Panc1 (cell line): ENCODE data around the gene CDK5RAP2.

ENCODE experiments used
- POLR2AphosphoS5 ChIP-seq: IDR thresholded peaks from 2 replicates; pipeline ENCODE4 v1.6.1; 2012; ENCODE audit warnings: mild to moderate bottlenecking, low read depth, low read length, moderate library complexity
- SIN3A ChIP-seq: IDR thresholded peaks from 2 replicates; pipeline ENCODE4 v1.6.1; 2012; ENCODE audit warnings: low read depth, mild to moderate bottlenecking, low read length, moderate library complexity, borderline replicate concordance; ENCODE audit not compliant: insufficient read depth
- TCF7L2 ChIP-seq: IDR thresholded peaks from 2 replicates; pipeline ENCODE4 v1.6.1; 2011; ENCODE audit warnings: mild to moderate bottlenecking, low read depth, low read length, inconsistent platforms
- TF ChIP-seq, protein P1 (sequence below): fragments of 450-650 bp; IDR thresholded peaks from 2 replicates; pipeline ENCODE4 v1.5.1; 2017; ENCODE audit warnings: mild to moderate bottlenecking
- TF ChIP-seq, protein P2 (sequence below), 2 experiments: IDR thresholded peaks; 2 replicates each; pipeline ENCODE4 v1.6.1; 2011 to 2012; ENCODE audit warnings: low read depth in 2 of 2, control low read depth in 1 of 2, low read length in 1 of 2, mild to moderate bottlenecking in 1 of 2, moderate library complexity in 1 of 2; ENCODE audit not compliant: insufficient read depth in 1 of 2

DNA sequence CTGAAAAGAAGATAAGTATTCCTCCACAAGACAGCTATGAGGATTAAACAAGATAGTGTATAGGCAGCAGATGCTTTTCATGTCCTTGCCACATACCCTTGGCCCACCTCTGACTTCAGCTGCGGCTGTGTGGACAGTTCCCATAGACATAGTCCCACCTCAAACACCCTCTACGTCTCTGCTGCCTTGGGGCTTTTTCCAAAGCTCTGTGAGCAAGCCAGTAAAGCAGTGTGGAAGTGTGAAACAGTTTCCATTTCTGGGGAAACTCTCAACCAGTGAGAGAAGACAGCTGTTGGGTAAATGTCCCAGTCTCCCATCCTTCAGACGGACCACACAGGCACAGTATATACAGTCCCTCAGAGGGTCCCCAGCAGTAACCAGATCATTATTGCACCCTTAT lies 125.5 kb downstream of the CDK5RAP2 start:
- TF ChIP-seq, protein P1, sequence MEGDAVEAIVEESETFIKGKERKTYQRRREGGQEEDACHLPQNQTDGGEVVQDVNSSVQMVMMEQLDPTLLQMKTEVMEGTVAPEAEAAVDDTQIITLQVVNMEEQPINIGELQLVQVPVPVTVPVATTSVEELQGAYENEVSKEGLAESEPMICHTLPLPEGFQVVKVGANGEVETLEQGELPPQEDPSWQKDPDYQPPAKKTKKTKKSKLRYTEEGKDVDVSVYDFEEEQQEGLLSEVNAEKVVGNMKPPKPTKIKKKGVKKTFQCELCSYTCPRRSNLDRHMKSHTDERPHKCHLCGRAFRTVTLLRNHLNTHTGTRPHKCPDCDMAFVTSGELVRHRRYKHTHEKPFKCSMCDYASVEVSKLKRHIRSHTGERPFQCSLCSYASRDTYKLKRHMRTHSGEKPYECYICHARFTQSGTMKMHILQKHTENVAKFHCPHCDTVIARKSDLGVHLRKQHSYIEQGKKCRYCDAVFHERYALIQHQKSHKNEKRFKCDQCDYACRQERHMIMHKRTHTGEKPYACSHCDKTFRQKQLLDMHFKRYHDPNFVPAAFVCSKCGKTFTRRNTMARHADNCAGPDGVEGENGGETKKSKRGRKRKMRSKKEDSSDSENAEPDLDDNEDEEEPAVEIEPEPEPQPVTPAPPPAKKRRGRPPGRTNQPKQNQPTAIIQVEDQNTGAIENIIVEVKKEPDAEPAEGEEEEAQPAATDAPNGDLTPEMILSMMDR, result no peak
- TF ChIP-seq SIN3A (no peak), POLR2AphosphoS5 (no peak), TCF7L2 (no peak)
- TF ChIP-seq, protein P2, sequence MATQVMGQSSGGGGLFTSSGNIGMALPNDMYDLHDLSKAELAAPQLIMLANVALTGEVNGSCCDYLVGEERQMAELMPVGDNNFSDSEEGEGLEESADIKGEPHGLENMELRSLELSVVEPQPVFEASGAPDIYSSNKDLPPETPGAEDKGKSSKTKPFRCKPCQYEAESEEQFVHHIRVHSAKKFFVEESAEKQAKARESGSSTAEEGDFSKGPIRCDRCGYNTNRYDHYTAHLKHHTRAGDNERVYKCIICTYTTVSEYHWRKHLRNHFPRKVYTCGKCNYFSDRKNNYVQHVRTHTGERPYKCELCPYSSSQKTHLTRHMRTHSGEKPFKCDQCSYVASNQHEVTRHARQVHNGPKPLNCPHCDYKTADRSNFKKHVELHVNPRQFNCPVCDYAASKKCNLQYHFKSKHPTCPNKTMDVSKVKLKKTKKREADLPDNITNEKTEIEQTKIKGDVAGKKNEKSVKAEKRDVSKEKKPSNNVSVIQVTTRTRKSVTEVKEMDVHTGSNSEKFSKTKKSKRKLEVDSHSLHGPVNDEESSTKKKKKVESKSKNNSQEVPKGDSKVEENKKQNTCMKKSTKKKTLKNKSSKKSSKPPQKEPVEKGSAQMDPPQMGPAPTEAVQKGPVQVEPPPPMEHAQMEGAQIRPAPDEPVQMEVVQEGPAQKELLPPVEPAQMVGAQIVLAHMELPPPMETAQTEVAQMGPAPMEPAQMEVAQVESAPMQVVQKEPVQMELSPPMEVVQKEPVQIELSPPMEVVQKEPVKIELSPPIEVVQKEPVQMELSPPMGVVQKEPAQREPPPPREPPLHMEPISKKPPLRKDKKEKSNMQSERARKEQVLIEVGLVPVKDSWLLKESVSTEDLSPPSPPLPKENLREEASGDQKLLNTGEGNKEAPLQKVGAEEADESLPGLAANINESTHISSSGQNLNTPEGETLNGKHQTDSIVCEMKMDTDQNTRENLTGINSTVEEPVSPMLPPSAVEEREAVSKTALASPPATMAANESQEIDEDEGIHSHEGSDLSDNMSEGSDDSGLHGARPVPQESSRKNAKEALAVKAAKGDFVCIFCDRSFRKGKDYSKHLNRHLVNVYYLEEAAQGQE (IDR thresholded peaks at IDR 0.05; ENCODE audit: insufficient read depth in 1 of 2, low read depth in 2 of 2, low read length in 1 of 2), result no peak
